A673 (cell line): ENCODE measurements around the gene OLFM1. TPM values are rescaled to one million over a fixed set of nuclear protein-coding genes. Genes with fewer than 3 reads are reported as not detected.

Experiments used
- BruUV-seq: library from RNA; stranded (reverse); fragments of 400-500 nt; replicated peaks from 2 replicates; lab custom pipeline; 2021; lab: Mats Ljungman, UMichigan
- CTCF ChIA-PET: fragments of 300-600 bp; sonication (Branson Sonifier 250); formaldehyde crosslinking; loops from one replicate; lab custom pipeline; 2022; ENCODE audit warnings: antibody characterized with exemption; lab: Charles Lee
- POLR2A ChIA-PET: fragments of 300-600 bp; sonication (Branson Sonifier 250); formaldehyde crosslinking; loops from one replicate; lab custom pipeline; 2022; ENCODE audit warnings: antibody characterized with exemption; ENCODE audit not compliant: low non-redundant PET; lab: Charles Lee
- DNase-seq: peaks from one replicate; pipeline ENCODE4 v3.0.0-alpha.2; 2015; ENCODE audit warnings: low spot score
- H3K27ac ChIP-seq: fragments of 200-600 bp; sonication (generic); 2 replicates; pipeline ENCODE4 v1.5.1; 2016; ENCODE audit warnings: mixed run types, low read depth, mild to moderate bottlenecking, mixed read lengths, antibody characterized with exemption, low read length; ENCODE audit not compliant: poor library complexity, severe bottlenecking
- H3K27me3 ChIP-seq: fragments of 200-600 bp; sonication (generic); replicated peaks from 2 replicates; pipeline ENCODE4 v1.6.1; 2017; ENCODE audit warnings: mixed run types, low read depth, mild to moderate bottlenecking, mixed read lengths, antibody characterized with exemption, low read length; ENCODE audit not compliant: insufficient read depth, poor library complexity
- H3K36me3 ChIP-seq: fragments of 200-600 bp; sonication (generic); 2 replicates; pipeline ENCODE4 v1.6.1; 2016; ENCODE audit warnings: mixed run types, mild to moderate bottlenecking, mixed read lengths, antibody characterized with exemption, low read length; ENCODE audit not compliant: insufficient read depth, poor library complexity, severe bottlenecking
- H3K4me1 ChIP-seq: fragments of 200-600 bp; sonication (generic); 2 replicates; pipeline ENCODE4 v1.6.1; 2017; ENCODE audit warnings: mixed run types, mild to moderate bottlenecking, mixed read lengths, antibody characterized with exemption, low read length; ENCODE audit not compliant: insufficient read depth, poor library complexity, severe bottlenecking
- H3K4me3 ChIP-seq: fragments of 200-600 bp; sonication (generic); 2 replicates; pipeline ENCODE4 v1.5.1; 2016; ENCODE audit warnings: low read depth, mixed run types, mild to moderate bottlenecking, mixed read lengths, low read length; ENCODE audit not compliant: poor library complexity, severe bottlenecking
- H3K9me3 ChIP-seq: fragments of 200-600 bp; sonication (generic); 2 replicates; pipeline ENCODE4 v1.6.1; 2016; ENCODE audit warnings: mixed run types, low read depth, mild to moderate bottlenecking, mixed read lengths, antibody characterized with exemption, low read length; ENCODE audit not compliant: poor library complexity, severe bottlenecking
- EZH2 ChIP-seq: fragments of 200-600 bp; sonication (generic); IDR thresholded peaks from 2 replicates; pipeline ENCODE4 v1.6.1; 2017; ENCODE audit warnings: borderline replicate concordance, low read depth, mild to moderate bottlenecking, mixed read lengths, antibody characterized with exemption, low read length; ENCODE audit not compliant: poor library complexity, severe bottlenecking
- intact Hi-C: fragments of 100-400 bp; cut with micrococcal nuclease; formaldehyde crosslinking; loops from one replicate; pipeline ENCODE4 v1.10.0; 2022; ENCODE audit not compliant: unreplicated experiment
- total RNA-seq: library from RNA; stranded (reverse); gene quantifications from 2 replicates; pipeline ENCODE4 v1.2.3, GENCODE V29; 2021
- TF ChIP-seq, protein P1 (sequence below): fragments of 300-800, 200-600 bp; sonication (generic); conservative IDR thresholded peaks from 2 replicates; pipeline ENCODE4 v1.5.1; 2017; ENCODE audit warnings: low read depth, mild to moderate bottlenecking, antibody characterized with exemption, low read length, moderate library complexity, mixed read lengths

The OLFM1 gene
- total RNA-seq, 1 experiment from 2014 or later = 308 TPM

GRCh38 chr9:135101926-135102325, 14.5 kb downstream of the OLFM1 start:
- Histone ChIP-seq H3K9me3 (no peaks in the 10 kb centered on the region), H3K27me3 (no peaks in the 10 kb centered on the region), H3K36me3 (peaks cover 98% of the 10 kb centered on the region), H3K4me3 (no peak overlapping the region), H3K27ac (no peak overlapping the region), H3K4me1 (peaks cover 7% of the 10 kb centered on the region)
- intact Hi-C loops = no loop called here
- no peak for TF ChIP-seq EZH2
- TF ChIP-seq, protein P1, sequence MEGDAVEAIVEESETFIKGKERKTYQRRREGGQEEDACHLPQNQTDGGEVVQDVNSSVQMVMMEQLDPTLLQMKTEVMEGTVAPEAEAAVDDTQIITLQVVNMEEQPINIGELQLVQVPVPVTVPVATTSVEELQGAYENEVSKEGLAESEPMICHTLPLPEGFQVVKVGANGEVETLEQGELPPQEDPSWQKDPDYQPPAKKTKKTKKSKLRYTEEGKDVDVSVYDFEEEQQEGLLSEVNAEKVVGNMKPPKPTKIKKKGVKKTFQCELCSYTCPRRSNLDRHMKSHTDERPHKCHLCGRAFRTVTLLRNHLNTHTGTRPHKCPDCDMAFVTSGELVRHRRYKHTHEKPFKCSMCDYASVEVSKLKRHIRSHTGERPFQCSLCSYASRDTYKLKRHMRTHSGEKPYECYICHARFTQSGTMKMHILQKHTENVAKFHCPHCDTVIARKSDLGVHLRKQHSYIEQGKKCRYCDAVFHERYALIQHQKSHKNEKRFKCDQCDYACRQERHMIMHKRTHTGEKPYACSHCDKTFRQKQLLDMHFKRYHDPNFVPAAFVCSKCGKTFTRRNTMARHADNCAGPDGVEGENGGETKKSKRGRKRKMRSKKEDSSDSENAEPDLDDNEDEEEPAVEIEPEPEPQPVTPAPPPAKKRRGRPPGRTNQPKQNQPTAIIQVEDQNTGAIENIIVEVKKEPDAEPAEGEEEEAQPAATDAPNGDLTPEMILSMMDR = no peak
- no peak for DNase-seq
- POLR2A ChIA-PET = no interaction called here
- no TSS peak for BruUV-seq
- CTCF ChIA-PET = no interaction called here

DNA sequence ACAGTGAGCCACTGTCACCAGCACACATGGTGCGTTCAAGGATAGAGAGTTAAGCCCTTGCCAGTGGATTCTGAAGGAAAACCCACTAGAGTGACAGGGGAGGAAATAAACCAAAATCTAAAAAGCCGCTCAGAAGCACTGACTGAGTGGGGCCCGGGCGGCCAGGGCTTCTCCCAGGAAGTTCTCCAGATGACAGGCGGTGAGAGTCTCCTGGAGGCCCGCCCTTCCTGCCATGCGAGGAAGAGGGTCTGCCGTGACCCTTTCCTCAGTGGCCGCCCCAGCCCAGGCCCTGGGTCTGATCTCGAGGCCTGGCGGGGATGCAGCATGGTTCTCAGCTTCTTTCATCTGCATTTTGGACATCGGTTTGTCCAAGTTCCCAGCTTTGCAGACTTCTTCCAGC, 14.9 kb downstream of the OLFM1 start:
- H3K4me3 ChIP-seq = no peak overlapping the region
- intact Hi-C loops = no loop called here
- no TSS peak for BruUV-seq
- ChIA-PET CTCF (no interaction called here), POLR2A (no interaction called here)
- H3K36me3 ChIP-seq = peaks cover 98% of the 10 kb centered on the region
- H3K27me3 ChIP-seq = no peaks in the 10 kb centered on the region
- no peak for DNase-seq
- no peak overlapping the region for H3K27ac ChIP-seq
- peaks cover 7% of the 10 kb centered on the region for H3K4me1 ChIP-seq
- H3K9me3 ChIP-seq = no peaks in the 10 kb centered on the region
- TF ChIP-seq, protein P1 = no peak
- TF ChIP-seq EZH2 = no peak

DNA sequence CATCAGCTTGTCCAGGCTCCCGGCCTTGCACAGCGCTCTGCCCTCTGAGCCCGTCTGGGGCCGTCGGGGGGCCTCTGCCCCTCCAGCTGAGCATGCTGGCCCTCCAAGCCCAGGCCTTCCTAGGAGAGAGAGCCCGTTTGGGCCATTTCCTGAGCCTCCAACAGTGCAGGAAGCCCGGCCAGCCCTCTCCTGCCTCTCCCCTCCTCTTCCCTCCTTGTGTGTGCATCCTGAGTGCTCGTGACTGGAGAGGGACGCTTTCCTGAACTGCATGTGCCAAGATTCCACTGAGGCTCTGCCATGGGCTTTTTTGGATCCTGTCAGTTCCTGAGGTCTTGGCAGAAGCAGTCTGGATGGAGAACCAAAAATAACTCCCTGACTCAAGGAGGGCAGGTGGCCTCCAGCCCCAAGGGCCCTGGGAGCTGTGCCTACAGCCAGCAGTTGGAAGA, 15.6 kb downstream of the OLFM1 start:
- no peaks in the 10 kb centered on the region for H3K27me3 ChIP-seq
- TF ChIP-seq, protein P1 = no peak
- TF ChIP-seq EZH2 = no peak
- H3K36me3 ChIP-seq = peaks cover 98% of the 10 kb centered on the region
- ChIA-PET POLR2A (no interaction called here), CTCF (no interaction called here)
- H3K27ac ChIP-seq = no peak overlapping the region
- no peak for DNase-seq
- peaks cover 7% of the 10 kb centered on the region for H3K4me1 ChIP-seq
- no peak overlapping the region for H3K4me3 ChIP-seq
- intact Hi-C loops = no loop called here
- BruUV-seq = no TSS peak
- H3K9me3 ChIP-seq = no peaks in the 10 kb centered on the region
